ENCODE measurements around the gene MICU1. TPM values are rescaled to one million over a fixed set of nuclear protein-coding genes. Genes with fewer than 3 reads are reported as not detected.

The MICU1 gene
- total and polyA plus RNA-seq, 2 of the 13 experiments (the other 11 are each of a cell fraction or from before 2014, with no cell fraction given), result 32.5 to 56.1 TPM

GRCh38 chr10:72625608-72626443, at the start of gene MICU1 (continued):
- TF ChIP-seq RERE (CRISPR knock-in tag; IDR thresholded peaks at IDR 0.05; ENCODE audit: low read depth), result no peak
- TF ChIP-seq ZNF432 (CRISPR knock-in tag; IDR thresholded peaks at IDR 0.05; ENCODE audit: borderline replicate concordance), result no peak
- TF ChIP-seq ZNF138 (CRISPR knock-in tag; IDR thresholded peaks at IDR 0.05; ENCODE audit: low read depth), result no peak
- peak; percentile 63; the same call in 1 of the 2 replicates for TF ChIP-seq RXRB (CRISPR knock-in tag; IDR thresholded peaks at IDR 0.05; ENCODE audit: borderline replicate concordance)
- no peak for TF ChIP-seq RFX1 (IDR thresholded peaks at IDR 0.05)
- no peak for TF ChIP-seq KDM4B (CRISPR knock-in tag; IDR thresholded peaks at IDR 0.05)
- TF ChIP-seq IRX3 (CRISPR knock-in tag; IDR thresholded peaks at IDR 0.05; ENCODE audit: borderline replicate concordance, low read depth), result no peak
- no peak for TF ChIP-seq ZNF616 (CRISPR knock-in tag; IDR thresholded peaks at IDR 0.05; ENCODE audit: low read depth)
- peak; percentile 77; the same call in 1 of the 2 replicates for TF ChIP-seq ZBTB7A (CRISPR knock-in tag; IDR thresholded peaks at IDR 0.05)
- no peak for TF ChIP-seq ZBTB37 (CRISPR knock-in tag; IDR thresholded peaks at IDR 0.05)
- TF ChIP-seq ZNF333 (CRISPR knock-in tag; IDR thresholded peaks at IDR 0.05; ENCODE audit: borderline replicate concordance), result no peak
- TF ChIP-seq ZNF263 (CRISPR knock-in tag; IDR thresholded peaks at IDR 0.05), result no peak
- no peak for TF ChIP-seq ZBTB14 (CRISPR knock-in tag; IDR thresholded peaks at IDR 0.05)
- no peak for TF ChIP-seq ZNF383 (CRISPR knock-in tag; IDR thresholded peaks at IDR 0.05; ENCODE audit: borderline replicate concordance)
- TF ChIP-seq PHF5A (CRISPR knock-in tag; IDR thresholded peaks at IDR 0.05; ENCODE audit: low read depth, unreplicated experiment), result no peak
- TF ChIP-seq SPEN (CRISPR knock-in tag; IDR thresholded peaks at IDR 0.05; ENCODE audit: low read depth), result peak; percentile 59; the same call in 1 of the 2 replicates
- peak; percentile 76 for TF ChIP-seq PHF8 (CRISPR knock-in tag; IDR thresholded peaks at IDR 0.05)
- no peak for TF ChIP-seq ZMYM2 (CRISPR knock-in tag; IDR thresholded peaks at IDR 0.05)
- no peak for TF ChIP-seq FUBP1 (CRISPR knock-in tag; IDR thresholded peaks at IDR 0.05; ENCODE audit: borderline replicate concordance)
- peak; percentile 36 for TF ChIP-seq FOXA3 (CRISPR knock-in tag; IDR thresholded peaks at IDR 0.05)

All from HepG2 (cell line).